HG03565 (cell line): ENCODE data around the gene PIGA.
"Not testable (repeated sequence)": the region's sequence is repeated elsewhere in the genome, so short reads cannot be mapped to it uniquely, and the experiment has no call there.

ENCODE experiments used
- ATAC-seq: cut with Tn5 transposase; IDR thresholded peaks from one replicate; pipeline ENCODE4 v1.9.1; 2021; ENCODE audit warnings: mild to moderate bottlenecking, moderate library complexity; ENCODE audit not compliant: unreplicated experiment

PIGA gene

DNA sequence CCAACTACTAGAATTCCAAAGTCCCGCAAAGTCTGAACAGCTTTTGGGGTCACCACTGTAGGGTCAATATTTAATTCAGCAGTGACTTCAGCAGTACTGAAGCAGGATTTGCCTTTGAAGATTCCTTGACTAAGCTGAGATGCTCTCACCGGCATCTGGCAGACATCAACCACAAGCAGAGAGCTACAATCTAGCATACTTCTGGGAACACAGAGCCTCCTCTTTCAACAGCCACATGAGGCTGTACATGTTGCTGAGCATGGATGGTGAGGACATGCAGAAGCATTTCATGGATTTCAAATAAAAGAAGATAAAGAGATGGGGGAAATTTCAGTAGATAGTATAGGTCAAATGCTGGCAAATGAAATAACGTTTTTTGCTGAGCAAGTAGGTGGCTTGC lies 13.3 kb downstream of the PIGA start:
- ATAC-seq: no peak

DNA sequence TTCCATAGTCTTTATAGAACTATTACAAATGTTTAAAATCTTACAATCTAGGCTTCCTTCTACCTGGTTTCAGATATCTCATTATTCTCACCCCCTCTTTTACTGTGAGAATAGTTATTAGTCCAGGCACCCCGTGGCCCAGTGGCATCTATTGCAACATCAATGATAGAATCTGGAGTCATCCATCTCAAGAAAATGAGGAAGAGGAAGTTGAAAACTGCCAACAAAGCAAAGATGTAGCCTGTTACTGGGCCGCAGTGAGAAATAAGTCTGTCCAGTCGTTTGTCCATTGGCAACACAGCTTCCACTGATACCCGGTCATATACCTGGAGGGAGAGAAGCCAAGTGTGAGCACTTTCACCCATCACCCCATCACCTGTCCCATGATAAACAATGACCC lies 13.9 kb downstream of the PIGA start:
- ATAC-seq: no peak

- ATAC-seq: no peak
Observed at GRCh38 chrX:15320297-15320696, 15.0 kb downstream of the PIGA start.

- no peak for ATAC-seq
Observed at GRCh38 chrX:15319075-15319474, 16.2 kb downstream of the PIGA start.

- no peak for ATAC-seq
Observed at GRCh38 chrX:15315509-15315908, 19.8 kb downstream of the PIGA start, which contains the start of gene ASB11. Gene ASB11, minus strand, starts transcription at chrX:15315640. Its CDS starts 35 bp downstream, at chrX:15315605.

DNA sequence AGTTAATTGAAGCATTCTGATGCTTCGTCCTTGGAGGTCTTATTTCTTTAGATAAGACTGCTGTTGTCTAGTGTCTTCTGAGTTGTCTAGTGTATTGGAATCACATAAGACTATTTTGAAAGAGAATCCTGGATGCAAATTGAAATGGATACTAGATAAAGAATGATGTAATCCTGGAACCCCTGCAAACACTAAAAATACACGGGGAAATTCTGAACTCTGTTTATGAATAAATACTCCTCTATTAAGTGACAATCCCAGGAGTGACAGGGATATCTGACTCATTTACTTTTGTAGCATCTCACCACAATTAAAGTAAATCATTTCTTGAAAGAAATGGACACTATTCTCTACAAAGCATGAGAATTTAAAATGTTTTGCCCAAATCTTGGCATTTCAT lies 20.9 kb downstream of the PIGA start:
- no peak for ATAC-seq

DNA sequence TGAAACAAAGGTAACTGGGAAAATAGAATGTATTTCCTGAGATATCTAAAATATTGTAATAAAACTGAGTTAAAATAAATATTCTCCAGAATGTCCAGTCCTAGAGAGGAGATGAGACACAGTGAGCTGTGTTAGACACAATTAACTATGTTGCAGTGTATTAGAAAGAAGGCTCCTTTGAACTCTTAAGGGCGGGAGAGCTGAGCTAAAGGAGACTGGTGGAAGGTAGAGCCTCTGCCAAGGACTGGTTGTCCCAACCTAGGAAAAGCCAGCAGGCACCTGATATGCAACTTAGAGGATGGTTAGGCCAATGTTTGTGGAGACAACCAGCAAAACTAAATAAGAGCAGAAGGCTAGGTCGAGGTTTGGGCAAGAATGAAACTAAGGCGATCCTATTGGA lies 24.2 kb downstream of the PIGA start:
- no peak for ATAC-seq

- no peak for ATAC-seq
Observed at GRCh38 chrX:15310117-15310516, 25.2 kb downstream of the PIGA start.

DNA sequence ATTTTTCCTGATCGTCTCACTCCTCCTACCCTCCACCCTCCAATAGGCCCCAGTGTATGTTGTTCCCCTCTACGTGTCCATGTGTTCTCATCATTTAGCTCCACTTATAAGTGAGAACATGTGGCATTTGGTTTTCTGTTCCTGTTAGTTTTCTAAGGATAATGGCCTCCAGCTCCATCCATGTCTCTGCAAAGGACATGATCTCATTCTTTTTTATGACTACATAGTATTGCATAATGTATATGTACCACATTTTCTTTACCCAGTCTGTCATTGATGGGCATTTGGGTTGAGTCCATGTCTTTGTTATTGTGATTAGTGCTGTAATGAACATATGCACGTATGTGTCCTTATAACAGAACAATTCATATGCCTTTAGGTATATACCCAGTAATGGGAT lies 29.4 kb downstream of the PIGA start:
- ATAC-seq: not testable (repeated sequence)

GRCh38 chrX:15301924-15302323 lies 33.4 kb downstream of the PIGA start:
- no peak for ATAC-seq

DNA sequence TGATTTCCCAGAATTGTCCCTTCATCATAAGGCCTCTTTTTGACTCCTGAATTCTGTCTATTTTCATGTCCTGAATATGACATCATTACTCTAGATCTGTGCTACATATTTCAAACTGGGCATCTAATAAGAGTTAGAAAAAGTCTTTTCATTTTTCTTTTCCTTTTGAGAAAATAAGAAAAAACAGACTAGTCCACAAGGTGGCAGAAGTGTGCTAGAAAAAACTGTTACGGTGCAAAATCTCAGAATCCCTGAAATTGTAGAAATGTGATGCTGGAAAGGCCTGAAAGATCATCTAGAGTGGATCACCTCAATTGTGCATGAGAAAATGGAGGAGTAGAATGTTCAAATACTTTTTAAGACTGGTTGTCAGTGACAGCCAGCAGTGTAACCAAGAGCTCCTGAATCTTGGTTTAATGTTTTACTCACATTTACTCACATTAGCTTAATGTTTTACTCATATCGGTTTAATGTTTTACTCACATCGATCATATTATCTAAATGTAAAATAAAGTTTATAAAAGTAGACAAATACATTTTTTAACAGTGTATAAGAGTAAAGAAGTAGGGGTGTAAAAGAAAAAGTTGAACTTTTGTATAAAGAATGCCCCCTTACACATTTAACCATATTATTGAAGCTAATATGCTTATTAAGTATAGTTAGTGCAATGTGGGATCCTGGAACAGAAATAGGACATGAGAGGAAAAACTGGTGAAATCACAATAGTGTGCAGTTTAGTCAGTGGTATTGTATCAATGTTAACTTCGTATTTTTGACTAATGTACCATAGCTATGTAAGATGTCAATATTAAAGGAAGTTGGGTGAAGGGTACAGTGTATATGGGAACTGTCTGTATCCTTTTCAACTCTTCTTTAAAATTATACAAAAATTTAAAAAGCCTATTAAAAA lies 35.1 kb downstream of the PIGA start:
- ATAC-seq: no peak

GRCh38 chrX:15298780-15299179 lies 36.5 kb downstream of the PIGA start:
- no peak for ATAC-seq

DNA sequence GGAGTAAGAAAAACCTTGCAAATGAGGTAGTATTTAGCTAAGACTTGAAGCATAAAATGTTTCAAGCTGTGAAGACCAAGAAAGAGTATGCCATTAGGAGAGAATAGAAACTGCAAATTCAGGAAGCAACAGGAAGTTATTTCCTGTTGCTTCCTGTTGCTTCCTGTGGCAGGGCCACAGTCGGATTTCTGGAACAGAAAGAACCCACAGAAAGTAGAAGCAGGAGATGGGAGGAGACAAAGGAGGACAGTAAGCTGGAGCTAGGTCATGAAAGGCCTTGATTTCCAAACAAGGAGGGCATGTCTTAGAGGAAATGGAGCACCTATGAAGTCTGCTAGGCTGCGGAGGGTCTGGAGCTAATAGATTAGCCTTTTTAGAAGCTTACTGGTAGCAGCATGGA lies 37.1 kb downstream of the PIGA start:
- no peak for ATAC-seq

DNA sequence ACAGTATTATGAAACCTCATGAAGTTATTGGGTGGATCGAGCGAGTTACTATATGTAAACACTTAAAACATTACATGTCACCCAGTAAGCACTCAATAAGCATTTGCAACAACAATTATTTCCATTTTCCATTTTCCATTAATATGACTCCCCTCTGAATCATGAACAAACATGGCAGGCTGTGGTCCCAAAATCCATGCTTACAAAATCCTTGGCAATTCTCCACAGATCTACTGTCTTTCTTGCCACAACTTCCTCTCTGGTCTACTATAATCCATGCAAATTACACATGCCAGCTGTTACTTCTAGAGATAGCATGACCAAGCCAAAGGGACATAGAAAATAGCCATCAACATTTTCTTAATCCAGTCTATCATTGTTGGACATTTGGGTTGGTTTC lies 41.9 kb downstream of the PIGA start:
- no peak for ATAC-seq

DNA sequence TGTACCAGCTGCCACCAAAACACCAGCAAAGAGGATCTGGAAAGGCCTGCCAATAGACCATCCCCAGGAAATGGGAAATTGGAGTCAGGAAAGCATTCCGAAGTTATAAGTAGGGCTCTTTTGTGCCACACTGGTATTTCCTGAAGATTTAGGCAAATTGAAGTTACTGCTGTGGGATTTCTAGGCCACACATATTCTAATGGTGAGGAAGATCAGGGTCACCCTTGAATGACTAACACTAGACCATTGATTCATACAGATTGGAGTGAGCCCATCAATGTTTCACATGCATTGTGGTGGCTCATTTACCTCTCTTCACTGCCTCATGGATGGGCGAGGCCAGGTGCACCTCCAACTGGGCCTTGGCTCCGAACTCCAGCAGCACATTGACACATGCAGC lies 42.5 kb downstream of the PIGA start:
- ATAC-seq: no peak

DNA sequence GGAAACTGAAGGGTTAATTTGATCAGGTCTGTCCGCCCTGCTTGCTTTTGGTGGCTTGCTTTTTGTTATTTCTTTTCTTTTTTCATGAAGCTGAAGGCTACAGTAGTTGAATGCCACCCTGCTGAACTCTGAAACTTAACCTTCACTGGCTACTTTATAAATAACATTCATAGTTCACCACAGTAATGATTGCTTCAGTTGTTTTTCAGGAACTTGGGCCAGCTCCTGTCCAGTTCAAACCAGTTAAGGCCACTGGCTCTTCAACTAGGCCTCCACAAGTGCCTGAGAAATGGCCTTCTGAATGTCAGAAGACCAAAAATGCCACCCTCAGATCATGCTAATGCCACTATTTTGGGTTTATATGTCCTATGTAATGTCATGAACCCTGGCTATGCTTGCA lies 57.7 kb downstream of the PIGA start:
- no peak for ATAC-seq

DNA sequence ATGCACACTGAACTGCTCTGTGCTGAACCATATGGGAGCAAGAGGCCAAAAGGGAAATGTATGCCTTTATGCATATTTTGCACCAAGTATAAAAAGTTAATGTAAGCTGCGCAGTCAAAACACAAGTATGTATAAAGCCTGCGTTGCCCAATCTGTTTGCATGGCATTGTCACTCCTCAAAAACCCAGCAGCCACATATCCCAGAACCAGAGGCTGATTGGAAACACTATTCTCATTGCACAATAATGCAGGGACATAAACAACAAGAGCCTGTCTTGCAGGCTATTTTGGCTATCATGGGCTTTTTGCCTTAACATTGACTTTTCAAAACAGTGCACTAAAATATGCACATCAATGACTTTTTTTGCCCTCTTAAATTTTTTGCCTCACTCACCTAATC lies 60.4 kb downstream of the PIGA start:
- no peak for ATAC-seq

DNA sequence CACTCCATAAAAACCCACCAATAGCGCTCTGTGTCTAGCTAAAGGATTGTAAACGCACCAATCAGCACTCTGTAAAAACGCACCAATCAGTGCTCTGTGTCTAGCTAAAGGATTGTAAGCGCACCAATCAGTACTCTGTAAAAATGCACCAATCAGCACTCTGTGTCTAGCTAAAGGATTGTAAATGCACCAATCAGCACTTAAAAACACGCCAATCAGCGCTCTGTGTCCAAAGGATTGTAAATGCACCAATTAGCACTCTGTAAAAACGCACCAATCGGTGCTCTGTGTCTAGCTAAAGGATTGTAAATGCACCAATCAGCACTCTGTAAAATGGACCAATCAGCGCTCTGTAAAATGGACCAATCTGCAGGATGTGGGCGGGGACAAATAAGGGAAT lies 62.0 kb downstream of the PIGA start:
- ATAC-seq: not testable (repeated sequence)

DNA sequence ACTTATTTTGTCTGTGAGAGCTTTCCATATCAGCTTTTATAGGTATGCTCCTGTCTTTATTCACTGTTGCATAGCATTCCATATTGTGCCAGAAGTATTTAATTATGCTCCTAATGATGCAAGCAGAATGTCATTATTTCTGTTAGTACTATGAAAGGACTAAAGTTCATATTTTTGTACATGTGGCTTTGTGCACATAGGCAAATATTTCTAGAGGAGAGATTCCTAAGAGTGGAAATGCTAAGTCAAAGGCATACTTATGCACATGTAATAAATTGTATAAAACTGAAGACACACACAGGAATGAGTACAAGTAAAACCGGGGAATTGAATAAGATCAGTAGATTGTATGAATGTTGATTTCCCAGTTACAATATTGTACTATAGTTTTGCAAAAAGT lies 63.6 kb downstream of the PIGA start:
- no peak for ATAC-seq

DNA sequence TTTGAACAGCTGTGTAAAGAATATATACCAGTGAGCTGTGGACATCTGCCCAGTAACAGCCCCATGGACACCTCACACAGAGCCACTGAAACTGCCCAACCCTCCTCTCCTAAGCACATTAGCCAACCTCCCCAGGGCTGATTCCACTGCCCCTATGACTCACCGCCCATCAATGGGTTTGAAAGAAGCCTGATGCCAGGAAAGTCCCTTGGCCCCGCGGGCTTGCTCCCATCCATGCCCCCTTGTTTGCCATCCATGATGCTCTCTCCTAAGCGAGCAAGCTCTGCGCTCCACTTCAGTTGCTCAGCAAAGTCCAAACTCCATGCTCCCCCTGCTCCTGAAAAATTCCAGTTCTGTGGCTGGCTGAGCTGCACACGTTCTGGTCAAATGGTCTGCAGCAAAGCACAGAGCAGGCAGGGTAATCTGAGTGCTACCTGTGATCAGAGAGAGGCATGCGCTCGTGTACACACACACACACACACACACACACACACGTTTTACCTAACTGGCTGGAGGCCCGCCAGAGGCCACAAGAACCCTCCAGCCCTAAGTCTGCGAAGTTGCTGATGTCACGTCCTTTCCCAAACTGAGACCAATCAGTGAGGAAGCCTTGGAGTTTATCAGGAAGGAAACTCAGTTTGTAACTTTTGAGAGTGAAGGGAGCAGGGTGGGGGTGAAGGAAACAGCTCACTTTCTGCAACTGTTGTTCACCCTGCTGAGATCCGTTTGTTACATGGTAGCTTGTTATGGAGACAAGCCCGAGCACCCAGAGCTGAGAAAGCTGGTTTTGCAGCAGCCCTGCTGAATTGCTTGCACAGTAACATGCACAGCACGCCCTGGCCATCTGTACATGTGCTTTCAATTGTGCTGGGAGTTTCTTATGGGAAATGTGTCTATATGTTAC lies 65.5 kb downstream of the PIGA start, which contains the start of gene ASB9:
TSS of gene ASB9 (minus strand) at position 466 of the 904 bp plus-strand sequence. CDS start at position 257, 209 bp downstream.
- ATAC-seq: no peak
